PC-3 (cell line): ENCODE measurements around the gene RAB4A.

Experiments
- CTCF ChIP-seq: fragments of 300-600 bp; sonication (generic); conservative IDR thresholded peaks from 2 replicates; pipeline ENCODE4 v1.5.1; 2017; ENCODE audit warnings: antibody characterized with exemption, low read depth, mild to moderate bottlenecking, low read length
- EZH2 ChIP-seq: fragments of 300-600 bp; sonication (generic); IDR thresholded peaks from one replicate; pipeline ENCODE4 v1.6.1; 2017; ENCODE audit warnings: antibody characterized with exemption, mild to moderate bottlenecking, low read length; ENCODE audit not compliant: unreplicated experiment
- EZH2phosphoT487 ChIP-seq: fragments of 300-600 bp; sonication (generic); IDR thresholded peaks from 2 replicates; pipeline ENCODE4 v1.6.1; 2018; ENCODE audit warnings: mild to moderate bottlenecking, antibody characterized with exemption, low read length, borderline replicate concordance

- no peak for TF ChIP-seq EZH2
- TF ChIP-seq CTCF, result no peak
- no peak for TF ChIP-seq EZH2phosphoT487
Measured at GRCh38 chr1:229295745-229296144, 24.8 kb downstream of the RAB4A start.
